ENCODE results near the gene AANAT.

- TF ChIP-seq POLR2AphosphoS5 (IDR thresholded peaks at IDR 0.05) (no peak), EP300 (IDR thresholded peaks at IDR 0.05) (no peak), CTCF (IDR thresholded peaks at IDR 0.05) (no peak), POLR2A (IDR thresholded peaks at IDR 0.05) (no peak)
Observed at GRCh38 chr17:76497979-76498875, 30.8 kb downstream of the AANAT start.
